Transverse colon (tissue), 4 donors: ENCODE results near the gene UNC13B. TPM values are rescaled to one million over a fixed set of nuclear protein-coding genes. Genes with fewer than 3 reads are reported as not detected.

Experiments used
- DNase-seq: peaks from one replicate; pipeline ENCODE4 v3.0.0-alpha.2; 2019
- H3K27ac ChIP-seq, 4 donors: fragments of 200-600 bp; sonication (generic); 2 replicates each; pipeline ENCODE4 v1.5.1; 2016 to 2018; ENCODE audit warnings: inconsistent platforms in 4 of 4
- H3K27me3 ChIP-seq: fragments of 200-600 bp; sonication (generic); 2 replicates; pipeline ENCODE4 v1.5.1; 2017; ENCODE audit warnings: inconsistent platforms
- H3K36me3 ChIP-seq, 4 donors: fragments of 200-600 bp; sonication (generic); 2 replicates each; pipeline ENCODE4 v1.5.1; 2017 to 2019; ENCODE audit warnings: inconsistent platforms in 4 of 4
- H3K4me1 ChIP-seq, 4 donors: fragments of 200-600 bp; sonication (generic); 2 replicates each; pipeline ENCODE4 v1.5.1; 2017 to 2020; ENCODE audit warnings: inconsistent platforms in 4 of 4
- H3K4me3 ChIP-seq, 4 donors: fragments of 200-600 bp; sonication (generic); 1 replicate in 1 of 4; 2 replicates in 3 of 4; pipeline versions ENCODE4 v1.5.1 to v1.6.1; 2017 to 2019; ENCODE audit warnings: inconsistent platforms in 4 of 4
- H3K9me3 ChIP-seq, 2 donors: fragments of 200-600 bp; sonication (generic); 2 replicates each; pipeline ENCODE4 v1.5.1; 2017 to 2019; ENCODE audit warnings: inconsistent platforms in 2 of 2
- CTCF ChIP-seq, 5 experiments: fragments of 200-600 bp in 3 of 5; fragments of 450-650 bp in 2 of 5; sonication (generic) in 3 of 5; IDR thresholded peaks; 1 replicate in 2 of 5; 2 replicates in 3 of 5; pipeline ENCODE4 v1.5.1; 2016 to 2017; ENCODE audit warnings: antibody characterized with exemption in 5 of 5, inconsistent platforms in 3 of 5, mild to moderate bottlenecking in 2 of 5, moderate library complexity in 1 of 5
- EP300 ChIP-seq: sonication (generic); formaldehyde crosslinking; IDR thresholded peaks from one replicate; pipeline ENCODE4 v1.6.1; 2017; ENCODE audit warnings: antibody characterized with exemption, low read depth
- POLR2A ChIP-seq: fragments of 450-650 bp; IDR thresholded peaks from one replicate; pipeline ENCODE4 v1.6.1; 2016; ENCODE audit warnings: antibody characterized with exemption, mild to moderate bottlenecking, moderate library complexity
- POLR2AphosphoS5 ChIP-seq, 3 donors: sonication (generic); formaldehyde crosslinking; IDR thresholded peaks; one replicate each; pipeline ENCODE4 v1.6.1; 2016; ENCODE audit warnings: antibody characterized with exemption in 3 of 3
- WGBS, 2 donors: methylation state at CpG; one replicate each; pipeline ENCODE4 v1.1.5; 2018; ENCODE audit warnings: low coverage in 1 of 2; 5-methylcytosine and 5-hydroxymethylcytosine counted together
- in situ Hi-C, 4 donors: fragments of 200-750 bp; cut with MboI; loops; one replicate each; pipeline versions ENCODE4 v1.15.0 to v1.15.1; 2017; ENCODE audit warnings: low sequenced_read_pairs in 3 of 4, low pct_ligation_motif_present in 1 of 4, low pct_unique_long_range_greater_than_20kb in 1 of 4
- intact Hi-C: fragments of 100-400 bp; cut with DNase I; formaldehyde crosslinking; loops from one replicate; pipeline ENCODE4 v1.15.1; 2023; ENCODE audit warnings: low total_unique reads
- total RNA-seq, 4 donors: library from RNA; depleted of rRNA; stranded (reverse); fragments of >200 nt; gene quantifications; one replicate each; pipeline ENCODE4 v1.1.0, GENCODE V29; 2016

UNC13B gene
- total RNA-seq, 4 donors from 2014 or later = 52.1 to 67.0 (median 58.9) TPM

GRCh38 chr9:35313916-35314315 is 152.1 kb downstream of the UNC13B start:
- Histone ChIP-seq H3K4me3 (no peak overlapping the region), H3K9me3 (peaks cover 0 to 5% of the 10 kb centered on the region in 2 donors), H3K27ac (no peak overlapping the region), H3K36me3 (peaks cover 0 to 12% (median 5%) of the 10 kb centered on the region in 4 donors), H3K4me1 (no peaks in the 10 kb centered on the region), H3K27me3 (no peaks in the 10 kb centered on the region)
- in situ Hi-C loops = no loop called here
- no peak for DNase-seq
- WGBS, 2 donors = 77 to 89% methylated on average over 4 of the region's 4 CpGs
- TF ChIP-seq EP300 (no peak), POLR2A (no peak), POLR2AphosphoS5 (IDR thresholded peaks at IDR 0.05) (no peak), CTCF (IDR thresholded peaks at IDR 0.05) (no peak)
- intact Hi-C loops = no loop called here

DNA sequence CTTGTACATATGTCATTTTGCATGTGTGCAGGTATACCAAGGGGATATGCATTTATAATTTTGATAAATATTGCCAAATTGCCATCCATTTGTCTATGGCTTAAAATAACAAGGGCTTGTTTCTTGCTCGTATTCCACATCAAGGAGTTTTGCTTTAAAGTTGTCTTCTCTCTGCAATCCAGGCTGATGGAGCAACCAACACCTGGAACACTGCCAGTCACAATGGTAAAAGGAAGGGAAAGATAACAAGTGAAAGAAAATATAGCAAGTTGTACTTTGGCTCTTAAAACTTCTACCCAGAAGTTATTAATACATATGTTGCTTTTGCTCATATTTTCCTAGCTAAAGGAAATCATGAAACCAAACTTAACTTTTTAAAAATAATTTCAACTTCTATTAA is 156.9 kb downstream of the UNC13B start:
- Histone ChIP-seq H3K27ac (no peak overlapping the region), H3K27me3 (no peaks in the 10 kb centered on the region), H3K9me3 (peaks cover 0 to 5% of the 10 kb centered on the region in 2 donors), H3K4me1 (no peaks in the 10 kb centered on the region), H3K36me3 (peaks cover 0 to 13% (median 2%) of the 10 kb centered on the region in 4 donors), H3K4me3 (no peak overlapping the region)
- in situ Hi-C loops (no loop called here), intact Hi-C loops (no loop called here)
- DNase-seq = no peak
- 84 to 92% methylated on average over 1 of the region's 1 CpG for WGBS, 2 donors
- TF ChIP-seq CTCF (IDR thresholded peaks at IDR 0.05) = no peak
- TF ChIP-seq POLR2A = no peak
- no peak for TF ChIP-seq POLR2AphosphoS5 (IDR thresholded peaks at IDR 0.05)
- TF ChIP-seq EP300 = no peak

DNA sequence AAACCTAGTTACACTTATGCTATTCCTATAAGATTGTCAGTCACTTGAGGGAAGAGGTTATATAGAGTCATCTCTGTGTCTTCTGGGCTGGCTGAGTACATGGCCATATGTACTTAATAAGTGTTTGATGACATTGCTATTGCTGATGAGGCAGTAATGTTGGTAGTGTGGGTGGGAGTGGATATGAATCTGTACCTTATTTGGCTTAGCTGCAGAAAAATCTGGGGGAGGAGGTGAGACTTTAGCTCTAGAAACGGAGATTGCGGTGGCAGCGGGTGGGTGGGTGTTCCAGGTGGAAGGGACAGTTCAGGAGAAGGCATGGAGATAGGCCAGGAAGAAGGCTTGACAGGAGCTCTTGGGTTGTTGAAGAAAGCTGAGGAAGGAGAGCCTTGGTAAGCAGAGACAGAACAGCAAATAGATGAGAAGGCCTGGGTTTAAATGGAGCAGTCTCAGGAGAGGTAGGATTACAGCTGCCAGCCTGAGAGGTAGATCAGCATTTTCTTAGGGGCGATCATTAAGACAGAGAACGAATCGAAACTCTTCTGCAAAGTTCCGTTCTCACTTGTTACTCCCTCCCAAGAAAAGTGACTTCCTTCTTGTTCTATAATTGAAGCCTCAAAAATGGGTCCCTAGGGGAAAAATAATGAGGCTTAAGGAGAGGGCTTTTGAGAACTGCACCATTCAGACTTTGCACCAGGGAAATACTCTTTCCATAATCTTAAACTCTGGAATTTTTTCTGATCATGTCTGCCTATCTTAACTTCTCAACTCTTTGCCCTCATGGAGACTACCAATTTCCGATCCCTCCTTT is 160.5 kb downstream of the UNC13B start:
- Histone ChIP-seq H3K9me3 (peaks cover 0 to 5% of the 10 kb centered on the region in 2 donors), H3K4me3 (no peak overlapping the region), H3K27ac (no peak overlapping the region), H3K4me1 (no peaks in the 10 kb centered on the region), H3K36me3 (peaks cover 0 to 14% (median 0%) of the 10 kb centered on the region in 4 donors), H3K27me3 (no peaks in the 10 kb centered on the region)
- TF ChIP-seq POLR2A = no peak
- TF ChIP-seq POLR2AphosphoS5 (IDR thresholded peaks at IDR 0.05) = no peak
- TF ChIP-seq EP300 = no peak
- TF ChIP-seq CTCF (IDR thresholded peaks at IDR 0.05) = no peak
- 81 to 82% methylated on average over 8 of the region's 8 CpGs for WGBS, 2 donors
- intact Hi-C loops = no loop called here
- DNase-seq = no peak
- in situ Hi-C loops = no loop called here

GRCh38 chr9:35324966-35325365 is 163.2 kb downstream of the UNC13B start:
- in situ Hi-C loops = no loop called here

More at GRCh38 chr9:35324966-35325365, 163.2 kb downstream of the UNC13B start:
- Histone ChIP-seq H3K27me3 (no peaks in the 10 kb centered on the region), H3K4me1 (no peaks in the 10 kb centered on the region), H3K9me3 (no peaks in the 10 kb centered on the region), H3K4me3 (no peak overlapping the region), H3K27ac (no peak overlapping the region), H3K36me3 (peaks cover 0 to 7% (median 0%) of the 10 kb centered on the region in 4 donors)
- DNase-seq = no peak
- 88 to 92% methylated on average over 3 of the region's 3 CpGs for whole genome bisulfite sequencing, 2 donors
- intact Hi-C loops = no loop called here
- TF ChIP-seq POLR2A (no peak), EP300 (no peak), CTCF (IDR thresholded peaks at IDR 0.05) (no peak), POLR2AphosphoS5 (IDR thresholded peaks at IDR 0.05) (no peak)
